Adrenal gland (tissue), 12 donors: ENCODE data around the gene DOCK11. TPM values are rescaled to one million over a fixed set of nuclear protein-coding genes. Genes with fewer than 3 reads are reported as not detected.
A peak's percentile ranks its signal among the peaks of the same experiment; 100 is the strongest.

Source experiments
- DNase-seq, 7 donors: peaks; one replicate each; pipeline ENCODE4 v3.0.0-alpha.2; 2019 to 2020
- H3K27ac ChIP-seq, 5 donors: fragments of 200-600 bp; sonication (generic) in 4 of 5; 1 replicate in 3 of 5; 2 replicates in 2 of 5; pipeline versions ENCODE4 v1.5.1 to v1.8.0; 2016 to 2020; ENCODE audit warnings: mild to moderate bottlenecking in 1 of 5
- H3K27me3 ChIP-seq: fragments of 200-600 bp; 2 replicates; pipeline ENCODE4 v1.8.0; 2021
- H3K36me3 ChIP-seq, 2 donors: fragments of 200-600 bp; replicated peaks in 1 of 2; 1 replicate in 1 of 2; 2 replicates in 1 of 2; pipeline versions ENCODE4 v1.5.1 to v1.8.0; 2018 to 2022
- H3K4me1 ChIP-seq, 2 donors: fragments of 200-600 bp; replicated peaks in 1 of 2; 1 replicate in 1 of 2; 2 replicates in 1 of 2; pipeline versions ENCODE4 v1.5.1 to v1.8.0; 2018 to 2021
- H3K4me3 ChIP-seq, 4 donors: fragments of 200-600 bp; sonication (generic) in 3 of 4; one replicate each; pipeline ENCODE4 v1.5.1; 2016 to 2018
- H3K9me3 ChIP-seq, 3 donors: fragments of 200-600 bp; sonication (generic) in 1 of 3; replicated peaks in 1 of 3; 1 replicate in 2 of 3; 2 replicates in 1 of 3; pipeline versions ENCODE4 v1.5.1 to v1.8.0; 2016 to 2021
- CTCF ChIP-seq, 6 experiments: fragments of 450-650 bp in 4 of 6; fragments of 200-600 bp in 2 of 6; sonication (generic) in 1 of 6; IDR thresholded peaks; 1 replicate in 5 of 6; 2 replicates in 1 of 6; pipeline versions ENCODE4 v1.5.1 to v1.8.0; 2016 to 2021; ENCODE audit warnings: antibody characterized with exemption in 6 of 6, mild to moderate bottlenecking in 2 of 6, moderate library complexity in 1 of 6
- POLR2A ChIP-seq, 2 donors: fragments of 450-650 bp; IDR thresholded peaks; one replicate each; pipeline ENCODE4 v1.6.1; 2017; ENCODE audit warnings: antibody characterized with exemption in 2 of 2, mild to moderate bottlenecking in 2 of 2, moderate library complexity in 1 of 2
- WGBS, 4 donors: extraction: QIAGEN DNeasy Blood & Tissue Kit in 2 of 4; methylation state at CpG; one replicate each; pipeline versions ENCODE4 v1.1.5 to v1.1.7; 2013 to 2017; 5-methylcytosine and 5-hydroxymethylcytosine counted together
- intact Hi-C, 2 donors: fragments of 100-400 bp; cut with DNase I; formaldehyde crosslinking; loops; one replicate each; pipeline versions ENCODE4 v1.14.1 to v1.15.0; 2022 to 2023
- polyA plus RNA-seq, 3 donors: library from polyadenylated mRNA; stranded (reverse); fragments of 200-250 nt in 2 of 3; fragments of 350-450 nt in 1 of 3; fragmentation: Illumina TruSeq in 1 of 3; extraction: RNeasy Lipid Tissue Mini Kit (QIAGEN cat#74804) in 1 of 3; gene quantifications; one replicate each; pipeline ENCODE4 v1.2.3, GENCODE V29; 2013 to 2014
- total RNA-seq, 9 donors: library from RNA; depleted of rRNA in 4 of 9; stranded (reverse); fragments of >200 nt in 4 of 9; fragments of 120-200 nt in 1 of 9; fragmentation: NEBNext Ultra II Directional in 1 of 9; extraction: Animal tissue kit (Norgen Biotek cat#: 25700) in 1 of 9; gene quantifications; one replicate each; pipeline versions ENCODE4 v1.1.0 to v1.2.4, GENCODE V29; 2013 to 2023
- donor health status: healthy with polysubstance abuse.
- donor health status: Bipolar disorder and iron deficiency.
- donor health status: DM: yes; HTN: yes; CAD: no.
- donor health status: DM: no; HTN: no; CAD: no.
- donor health status: DM: no; HTN: no; CAD: no.
- donor health status: DM: yes; HTN: yes; CAD: no.

Gene DOCK11
- total and polyA plus RNA-seq, 12 donors = 4.8 to 28.1 (median 13.2) TPM

- H3K4me3 ChIP-seq = no peak overlapping the region
- peak in 1 of 7 donors; percentile 4 for DNase-seq
- intact Hi-C loops = loop anchor here (5.0 to 10.0 kb wide), 2 partner anchors 160 to 163 kb away; no protein-coding TSS in a partner anchor
- no peaks in the 10 kb centered on the region for H3K36me3 ChIP-seq
- H3K27ac ChIP-seq = no peak overlapping the region
- 17 to 32% (median 24%) methylated on average over 1 of the region's 1 CpG for WGBS, 4 donors
- H3K27me3 ChIP-seq = no peaks in the 10 kb centered on the region
- peak; percentile 26 to 68 (median 56) for TF ChIP-seq CTCF (IDR thresholded peaks at IDR 0.05)
- no peak for TF ChIP-seq POLR2A (IDR thresholded peaks at IDR 0.05)
- H3K4me1 ChIP-seq = no peaks in the 10 kb centered on the region
- no peaks in the 10 kb centered on the region for H3K9me3 ChIP-seq
These were observed 148.8 kb downstream of the DOCK11 start for GRCh38 chrX:118644378-118644777.

GRCh38 chrX:118652717-118653116 lies 157.1 kb downstream of the DOCK11 start:
- Histone ChIP-seq H3K9me3 (no peaks in the 10 kb centered on the region), H3K4me3 (no peak overlapping the region), H3K27ac (no peak overlapping the region), H3K36me3 (no peaks in the 10 kb centered on the region), H3K27me3 (peaks cover 10% of the 10 kb centered on the region), H3K4me1 (no peaks in the 10 kb centered on the region)
- WGBS, 4 donors = 75 to 78% (median 76%) methylated on average over 3 of the region's 3 CpGs
- no peak for DNase-seq
- TF ChIP-seq POLR2A (IDR thresholded peaks at IDR 0.05) (no peak), CTCF (IDR thresholded peaks at IDR 0.05) (no peak)
- intact Hi-C loops = no loop called here

GRCh38 chrX:118654331-118654730 lies 158.7 kb downstream of the DOCK11 start:
- H3K27ac ChIP-seq = no peak overlapping the region
- H3K27me3 ChIP-seq = peaks cover 10% of the 10 kb centered on the region
- intact Hi-C loops = no loop called here
- H3K36me3 ChIP-seq = no peaks in the 10 kb centered on the region
- H3K4me1 ChIP-seq = no peaks in the 10 kb centered on the region
- WGBS, 4 donors = 71 to 78% (median 74%) methylated on average over 3 of the region's 3 CpGs
- H3K4me3 ChIP-seq = no peak overlapping the region
- no peaks in the 10 kb centered on the region for H3K9me3 ChIP-seq
- TF ChIP-seq POLR2A (IDR thresholded peaks at IDR 0.05) = no peak
- no peak for TF ChIP-seq CTCF (IDR thresholded peaks at IDR 0.05)
- DNase-seq = no peak

- no peak overlapping the region for H3K4me3 ChIP-seq
- no peaks in the 10 kb centered on the region for H3K36me3 ChIP-seq
- intact Hi-C loops = no loop called here
- TF ChIP-seq CTCF (IDR thresholded peaks at IDR 0.05) (no peak), POLR2A (IDR thresholded peaks at IDR 0.05) (no peak)
- no peak for DNase-seq
- no peak overlapping the region for H3K27ac ChIP-seq
- no peaks in the 10 kb centered on the region for H3K9me3 ChIP-seq
- 76 to 92% (median 88%) methylated on average over 3 to 4 of the region's 4 CpGs for WGBS, 4 donors
- H3K27me3 ChIP-seq = peaks cover 10% of the 10 kb centered on the region
- H3K4me1 ChIP-seq = no peaks in the 10 kb centered on the region
These were observed 160.1 kb downstream of the DOCK11 start for GRCh38 chrX:118655561-118656246.
